GM21723 (cell line): Measurements from ENCODE around the gene TMEM147.

Experiments
- ATAC-seq: cut with Tn5 transposase; IDR thresholded peaks from one replicate; pipeline ENCODE4 v1.9.1; 2021; ENCODE audit warnings: mild to moderate bottlenecking, moderate library complexity; ENCODE audit not compliant: unreplicated experiment

The TMEM147 gene, protein sequence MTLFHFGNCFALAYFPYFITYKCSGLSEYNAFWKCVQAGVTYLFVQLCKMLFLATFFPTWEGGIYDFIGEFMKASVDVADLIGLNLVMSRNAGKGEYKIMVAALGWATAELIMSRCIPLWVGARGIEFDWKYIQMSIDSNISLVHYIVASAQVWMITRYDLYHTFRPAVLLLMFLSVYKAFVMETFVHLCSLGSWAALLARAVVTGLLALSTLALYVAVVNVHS

DNA sequence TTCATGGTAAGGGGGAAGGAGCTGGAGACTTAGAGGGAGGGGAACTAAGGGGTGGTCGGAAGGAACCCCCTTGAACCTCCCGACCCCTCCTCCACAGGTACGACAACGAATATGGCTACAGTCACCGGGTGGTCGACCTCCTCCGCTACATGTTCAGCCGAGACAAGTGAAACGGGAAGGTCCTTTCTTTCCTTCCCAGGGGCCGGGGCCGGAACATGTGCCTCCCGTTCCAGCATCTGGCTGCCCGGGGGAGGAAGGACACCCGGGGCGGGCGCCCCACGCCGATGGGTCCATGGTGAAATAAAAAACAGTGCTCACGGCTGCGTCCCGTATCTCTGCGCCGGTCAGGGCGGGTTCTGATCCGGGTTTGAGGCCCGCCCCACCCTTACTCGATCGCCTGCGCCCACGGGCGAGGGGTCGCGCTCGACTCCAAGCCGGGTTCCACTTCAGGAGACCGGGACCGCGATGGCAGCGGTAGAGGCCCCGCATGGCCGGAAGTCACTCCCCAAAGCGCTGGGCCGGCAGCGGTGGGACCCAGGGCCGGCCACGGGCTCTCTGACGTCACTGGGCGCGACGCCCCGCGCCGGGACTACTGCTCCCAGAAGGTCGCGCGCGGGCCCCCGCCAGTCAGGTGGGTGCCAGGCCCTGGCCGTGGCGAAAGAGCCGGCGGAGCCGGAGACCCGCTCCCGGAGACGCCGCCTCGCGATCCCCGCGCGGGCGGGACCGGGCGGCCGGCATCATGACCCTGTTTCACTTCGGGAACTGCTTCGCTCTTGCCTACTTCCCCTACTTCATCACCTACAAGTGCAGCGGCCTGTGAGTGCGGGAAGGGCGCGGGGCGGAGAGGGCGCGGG, at the start of gene TMEM147:
TMEM147 (plus strand) TSS at position 626 of the 854 bp plus-strand sequence; CDS start at position 740, 114 bp downstream.
- ATAC-seq: peak; percentile 78

DNA sequence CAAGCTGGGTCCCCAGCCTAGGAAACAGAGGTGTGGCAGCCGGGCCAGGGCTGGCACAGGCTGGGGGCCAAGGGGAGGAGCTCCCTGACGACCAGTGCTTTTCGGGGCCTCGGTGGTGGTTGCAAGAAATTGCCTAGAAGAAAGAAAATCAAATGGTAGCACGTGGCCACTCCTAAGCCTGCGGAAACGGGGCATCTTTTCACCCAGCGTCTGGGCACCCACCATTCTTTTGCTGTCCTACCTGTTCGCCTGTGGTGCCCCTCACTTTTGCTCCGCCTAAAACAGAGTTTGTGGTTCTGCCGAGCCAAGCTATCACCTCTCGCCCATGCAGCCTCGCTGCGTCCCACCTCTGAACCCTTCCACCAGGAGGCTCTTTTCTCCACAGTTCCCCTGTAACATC, 48.0 kb upstream of the TMEM147 start:
- no peak for ATAC-seq

DNA sequence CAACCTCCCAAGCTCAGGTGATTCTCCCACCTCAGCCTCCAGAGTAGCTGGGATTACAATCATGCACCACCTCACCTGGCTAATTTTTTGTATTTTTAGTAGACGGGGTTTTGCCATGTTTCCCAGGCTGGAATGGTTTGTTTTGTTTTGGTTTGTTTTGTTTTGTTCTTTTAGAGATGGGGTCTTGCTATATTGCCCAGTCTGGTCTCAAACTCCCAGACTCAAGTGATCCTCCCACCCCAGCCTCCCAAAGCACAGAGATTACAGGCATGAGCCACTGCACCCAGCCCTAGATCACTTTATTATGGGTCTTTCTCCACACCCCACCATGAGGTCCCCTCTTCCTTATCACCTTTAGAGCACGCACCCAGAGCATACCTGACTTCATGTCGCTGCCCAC, 47.2 kb upstream of the TMEM147 start:
- no peak for ATAC-seq

DNA sequence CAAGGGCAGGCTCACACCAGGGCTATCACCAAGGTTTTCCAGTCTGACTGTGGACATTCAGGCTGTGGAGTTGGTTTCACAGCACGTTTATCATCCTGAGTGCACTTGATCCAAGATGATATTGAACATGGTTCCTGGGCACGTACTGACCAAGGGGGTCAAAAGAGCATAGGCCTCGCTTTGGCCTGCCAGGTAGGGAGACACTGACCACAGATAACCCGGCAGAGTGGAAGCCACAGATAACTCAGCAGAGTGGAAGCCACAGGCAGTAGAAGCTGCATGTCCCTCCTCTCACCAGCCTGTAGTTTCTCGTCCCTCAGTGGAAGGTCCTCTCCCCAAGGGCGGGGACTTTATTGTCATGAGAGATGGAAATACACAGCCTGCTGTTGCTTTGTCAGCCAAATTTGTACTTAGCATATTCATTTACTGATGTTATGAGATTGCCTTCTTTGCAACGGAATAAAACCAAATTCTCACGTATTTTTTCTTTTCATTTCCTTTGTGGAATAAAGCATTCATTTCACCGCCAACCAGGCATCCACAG, 46.4 kb upstream of the TMEM147 start:
- no peak for ATAC-seq

DNA sequence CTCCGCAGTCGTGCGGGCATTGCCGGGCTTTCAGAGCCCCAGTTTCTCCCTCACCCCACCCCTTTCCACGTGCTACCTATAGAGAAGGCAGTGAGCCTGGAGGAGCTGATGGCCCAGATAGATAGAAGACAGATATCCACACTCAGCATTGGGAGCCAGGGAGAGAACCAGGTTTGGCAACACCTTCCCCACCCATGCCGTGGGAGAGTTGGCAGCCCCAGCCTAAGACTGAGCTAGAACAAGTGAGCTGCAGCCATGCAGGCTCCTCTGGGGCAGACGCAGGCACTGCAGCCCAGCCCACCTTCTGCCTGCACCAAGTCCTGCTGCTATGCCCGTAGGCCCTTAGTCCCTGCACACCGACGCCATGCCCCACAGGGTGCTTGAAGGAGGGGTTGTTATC, 44.8 kb upstream of the TMEM147 start:
- no peak for ATAC-seq

DNA sequence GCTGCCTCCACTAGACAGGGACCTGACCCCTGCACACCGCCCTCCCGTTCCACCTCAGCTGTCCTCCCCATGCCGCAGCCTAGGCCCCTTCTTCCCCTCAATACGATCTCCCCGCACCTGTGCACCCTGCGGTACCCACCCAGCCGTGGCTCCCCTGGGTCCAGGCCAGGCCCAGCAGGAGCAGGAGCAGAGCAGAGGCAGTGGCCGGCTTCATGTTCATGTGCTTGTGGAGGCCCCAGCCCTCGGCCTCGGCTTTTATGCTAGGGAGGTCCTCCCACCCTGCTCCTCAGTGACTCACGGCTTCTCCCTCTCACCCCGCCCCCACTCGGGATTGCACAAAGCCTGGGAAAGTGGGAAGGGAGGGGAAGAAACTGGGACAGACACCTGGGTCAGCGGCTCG, 43.7 kb upstream of the TMEM147 start:
- ATAC-seq: no peak

DNA sequence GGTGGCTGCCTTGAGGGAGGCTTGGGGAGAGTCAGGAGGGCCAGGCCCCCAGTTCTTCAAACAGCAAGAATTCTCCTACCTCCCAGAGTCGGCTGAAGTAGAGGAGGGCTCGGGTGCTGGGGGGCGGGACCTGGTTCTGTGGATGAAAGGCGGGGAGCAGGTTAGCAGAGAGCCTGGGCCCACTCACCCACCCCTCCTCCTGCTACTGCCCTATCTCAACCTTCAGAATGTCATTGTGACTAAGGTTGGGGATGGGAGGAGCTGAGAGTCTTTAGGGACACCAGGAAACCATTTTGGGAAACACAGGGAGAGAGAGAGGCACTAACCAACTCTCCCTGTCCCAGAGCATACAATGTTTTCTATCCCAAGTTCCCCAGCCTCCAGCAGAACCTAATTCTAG, 42.7 kb upstream of the TMEM147 start:
- ATAC-seq: no peak

DNA sequence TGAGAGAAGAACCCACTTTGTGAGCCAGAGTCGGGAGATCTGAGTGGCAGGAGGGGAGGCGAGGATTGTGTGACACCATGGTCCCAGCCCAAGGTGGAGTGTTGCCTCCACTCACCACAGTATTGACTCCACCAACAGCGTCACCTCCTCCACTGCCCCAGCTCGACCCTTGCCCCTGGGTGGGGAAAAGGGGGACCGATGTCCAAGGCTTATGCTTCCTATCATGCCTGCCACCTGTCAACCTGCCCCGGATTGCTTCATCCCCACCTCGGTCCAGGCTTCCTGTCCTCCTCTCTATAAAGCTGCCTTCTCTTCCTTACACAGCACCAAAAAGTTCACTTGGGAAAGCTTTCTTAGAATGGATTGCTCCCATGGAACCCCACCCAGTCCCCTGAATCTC, 39.4 kb upstream of the TMEM147 start:
- no peak for ATAC-seq

DNA sequence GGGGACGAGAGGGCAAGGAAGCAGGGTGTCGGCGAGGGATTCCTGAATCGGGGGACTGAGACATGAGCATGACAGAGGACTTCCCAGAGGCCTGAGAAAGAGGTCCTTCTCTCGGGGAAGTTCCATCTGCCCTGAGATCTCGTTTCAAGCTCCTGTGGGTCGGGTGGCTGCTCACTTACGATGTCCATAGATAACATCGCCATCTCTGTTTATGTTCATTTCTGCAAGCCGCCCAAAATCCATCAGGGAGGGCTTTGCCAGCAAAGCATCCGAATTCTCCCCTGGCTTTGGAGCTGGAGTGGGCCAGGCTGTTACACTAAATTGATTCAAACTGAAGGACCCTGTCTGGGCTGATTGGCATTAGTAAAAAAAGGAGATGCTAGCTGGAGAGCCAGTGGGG, 37.9 kb upstream of the TMEM147 start:
- no peak for ATAC-seq

DNA sequence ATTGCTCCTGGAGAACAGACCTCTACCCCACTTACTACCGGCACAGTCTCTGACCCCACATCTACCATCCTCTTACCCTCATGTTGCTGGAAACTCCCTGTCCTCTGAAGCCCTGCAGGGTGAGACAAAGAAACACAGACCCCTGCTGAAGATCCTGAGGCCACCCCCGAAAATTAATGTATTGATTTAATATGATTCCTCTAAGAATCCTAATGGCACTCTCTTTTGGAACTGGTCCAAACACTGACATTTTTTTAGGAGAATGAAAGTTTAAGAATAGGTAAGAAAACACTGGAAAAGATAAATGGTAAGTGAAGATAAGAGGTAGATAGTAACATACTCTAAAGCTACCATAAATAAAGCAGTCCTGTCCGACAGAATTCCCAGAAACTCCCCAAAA, 37.3 kb upstream of the TMEM147 start:
- no peak for ATAC-seq

DNA sequence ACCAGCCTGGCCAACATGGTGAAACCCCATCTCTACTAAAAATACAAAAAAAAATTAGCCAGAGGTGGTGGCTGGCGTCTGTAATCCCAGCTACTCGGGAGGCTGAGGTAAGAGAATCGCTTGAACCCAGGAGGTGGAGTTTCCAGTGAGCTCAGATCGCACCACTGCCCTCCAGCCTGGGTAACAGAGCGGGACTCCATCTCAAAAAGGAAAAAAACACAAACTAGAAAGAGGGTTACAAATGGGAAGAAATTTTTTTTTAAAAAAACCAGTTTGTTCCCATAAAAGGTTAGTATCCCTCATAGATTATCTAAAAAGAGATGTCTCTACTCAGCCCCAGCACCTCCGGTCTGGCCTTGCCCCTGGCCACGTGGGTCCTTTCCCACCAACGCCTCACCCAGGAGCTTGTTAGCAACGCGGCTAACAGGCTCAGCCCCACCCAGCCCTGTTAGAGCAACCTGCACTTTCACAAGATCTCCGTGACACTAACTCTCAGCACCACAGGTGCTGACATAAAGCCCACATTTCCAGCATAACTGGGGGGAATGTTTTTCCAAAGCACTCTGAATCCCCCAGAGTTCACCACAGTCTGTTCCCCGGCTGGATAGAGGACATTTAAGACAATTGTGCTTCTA, 36.3 kb upstream of the TMEM147 start:
- no peak for ATAC-seq

DNA sequence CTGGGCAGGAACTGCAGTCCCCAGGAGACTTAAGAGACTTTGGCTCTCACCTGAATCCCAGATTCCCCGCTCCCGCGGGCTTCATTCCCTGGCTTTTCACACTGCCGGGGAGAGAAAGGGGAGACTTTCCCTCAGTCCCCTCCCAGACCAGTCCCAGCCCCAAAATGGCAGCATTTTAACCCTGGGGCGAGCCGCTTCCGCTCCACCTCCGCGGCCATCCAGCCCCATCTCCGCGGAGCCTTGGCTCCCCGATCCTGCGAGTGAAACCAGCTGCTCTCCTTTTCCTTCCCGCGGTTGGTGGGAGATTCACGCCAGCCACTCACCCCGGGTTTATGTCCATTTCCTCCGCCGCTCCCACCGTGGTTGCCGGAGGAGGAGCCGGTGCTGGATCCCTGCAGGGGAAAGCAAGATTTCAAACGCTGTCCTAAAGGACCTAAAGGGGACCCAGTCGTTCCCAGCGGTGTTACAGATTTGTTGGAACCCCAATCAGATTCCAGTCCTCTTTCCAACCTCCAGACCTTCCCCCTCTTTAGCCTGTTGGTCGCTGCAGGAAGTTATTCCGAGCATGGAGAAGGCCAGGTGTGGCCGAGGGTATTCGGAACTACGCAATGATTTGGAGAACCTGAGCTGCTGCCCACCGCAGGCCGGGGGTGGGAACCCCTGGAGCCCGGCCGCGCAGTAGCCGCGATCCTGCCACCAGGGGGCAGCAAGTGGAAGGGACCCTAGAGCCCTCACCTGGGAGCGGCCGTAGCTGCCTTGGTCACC, 35.4 kb upstream of the TMEM147 start:
- ATAC-seq: no peak

DNA sequence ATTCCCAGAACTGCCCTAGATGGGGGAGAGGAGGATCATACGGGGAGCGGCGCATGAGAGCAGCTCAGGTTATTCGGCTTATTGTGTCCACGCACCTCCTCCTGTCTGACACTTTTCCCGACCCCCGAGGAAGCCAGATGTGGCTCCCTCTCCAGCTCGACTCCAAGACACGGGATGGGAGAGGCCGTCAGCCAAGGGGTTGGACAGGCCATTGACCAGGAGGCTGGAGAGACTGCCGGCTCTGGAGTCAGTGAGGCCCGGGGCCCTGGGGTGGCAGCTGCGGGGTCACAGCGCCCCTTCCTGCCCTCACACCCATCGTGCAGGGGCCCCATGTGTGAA, 34.8 kb upstream of the TMEM147 start:
- ATAC-seq: no peak

DNA sequence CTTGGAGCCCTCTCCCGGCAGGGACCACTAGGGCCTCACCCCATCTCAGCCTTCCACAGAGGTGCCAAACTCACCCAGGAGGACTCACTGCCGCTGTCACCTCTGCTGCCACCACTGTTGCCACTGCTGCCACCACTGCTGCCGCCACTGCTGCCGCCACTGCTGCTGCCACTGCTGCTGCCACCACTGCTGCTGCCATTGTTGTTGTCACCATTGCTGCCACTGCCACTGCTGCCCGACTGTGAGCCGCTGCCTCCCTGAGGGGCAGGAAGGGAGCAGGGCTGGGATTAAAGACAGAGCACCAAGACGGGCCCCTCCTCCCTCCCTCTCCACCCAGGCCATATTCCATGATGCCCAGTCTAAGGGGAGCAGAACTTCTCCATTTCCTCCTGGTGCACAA, 34.1 kb upstream of the TMEM147 start:
- ATAC-seq: no peak

DNA sequence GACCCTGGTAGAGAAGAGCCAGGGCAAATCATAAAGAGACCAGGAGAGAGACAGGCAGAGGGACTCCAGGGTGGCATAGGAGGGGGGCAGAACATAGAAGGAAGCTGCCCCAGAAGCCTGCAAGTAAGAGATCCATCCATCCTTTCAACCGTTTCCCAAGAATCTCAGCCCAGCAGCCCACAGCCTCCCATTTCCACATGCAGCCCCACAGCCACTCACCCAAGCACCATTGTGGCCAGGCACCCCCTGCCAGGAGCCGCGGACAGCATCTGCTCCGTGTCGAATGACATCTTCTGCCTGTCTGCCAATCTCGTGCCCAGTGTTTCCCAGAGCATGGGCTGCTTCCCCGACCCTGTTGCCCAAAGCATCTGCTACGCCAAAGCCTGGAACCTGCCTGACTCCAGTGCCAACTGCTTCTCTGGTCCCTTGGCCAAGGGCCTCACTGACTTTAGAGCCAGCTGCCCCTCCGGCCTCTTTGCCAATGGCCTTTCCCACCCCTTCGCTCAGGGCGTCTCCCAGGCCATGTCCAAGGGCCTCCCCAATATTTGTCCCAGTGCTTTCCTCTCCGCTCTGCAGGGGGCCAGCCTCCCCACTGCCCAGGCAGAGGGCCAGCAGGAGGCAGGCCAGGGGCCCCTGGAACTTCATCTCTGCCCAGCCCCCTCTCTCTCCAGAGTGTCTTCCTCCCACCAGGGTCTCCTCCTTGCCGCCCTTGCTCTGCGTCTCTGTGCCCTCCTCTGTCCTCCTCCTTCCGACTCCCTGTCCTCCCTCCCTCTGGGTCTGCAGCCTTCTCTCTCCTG, 32.4 kb upstream of the TMEM147 start:
- ATAC-seq: no peak

DNA sequence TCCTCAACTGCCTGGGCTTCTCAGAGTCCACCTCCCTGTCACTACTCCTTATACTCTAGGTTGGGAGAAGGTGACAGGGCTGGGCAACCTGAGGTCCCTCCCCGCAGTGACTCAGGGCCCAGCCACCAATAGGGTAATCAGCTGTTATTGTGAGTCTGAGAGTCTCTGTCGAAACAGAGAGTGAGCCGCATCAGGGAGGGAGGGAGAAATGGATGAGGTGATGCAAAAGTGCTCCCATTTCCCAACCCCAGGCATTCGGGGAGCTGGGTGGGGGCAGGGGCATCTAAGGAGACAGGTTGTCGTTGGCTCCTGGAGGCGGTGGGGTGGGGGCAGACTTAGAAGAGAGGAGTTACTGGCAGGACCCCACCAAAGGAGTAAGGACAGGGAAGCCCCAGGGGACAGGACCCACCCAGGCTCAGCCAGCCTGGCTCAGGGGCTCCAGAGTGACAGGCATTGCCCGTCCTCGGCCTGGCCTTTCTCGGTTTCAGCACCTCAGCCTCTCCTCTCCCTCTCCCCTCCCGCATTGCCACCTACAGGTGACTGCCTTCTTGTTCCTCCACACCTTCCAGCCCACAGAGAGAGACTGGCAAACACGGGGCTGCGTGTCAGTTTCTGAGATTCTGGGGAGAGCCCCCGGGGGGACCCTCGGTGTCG, 31.7 kb upstream of the TMEM147 start, which contains the start of gene DMKN:
DMKN (minus strand) TSS at position 22 of the 654 bp plus-strand sequence. CDS start 174 bp downstream, outside the sequence.
- ATAC-seq: no peak

DNA sequence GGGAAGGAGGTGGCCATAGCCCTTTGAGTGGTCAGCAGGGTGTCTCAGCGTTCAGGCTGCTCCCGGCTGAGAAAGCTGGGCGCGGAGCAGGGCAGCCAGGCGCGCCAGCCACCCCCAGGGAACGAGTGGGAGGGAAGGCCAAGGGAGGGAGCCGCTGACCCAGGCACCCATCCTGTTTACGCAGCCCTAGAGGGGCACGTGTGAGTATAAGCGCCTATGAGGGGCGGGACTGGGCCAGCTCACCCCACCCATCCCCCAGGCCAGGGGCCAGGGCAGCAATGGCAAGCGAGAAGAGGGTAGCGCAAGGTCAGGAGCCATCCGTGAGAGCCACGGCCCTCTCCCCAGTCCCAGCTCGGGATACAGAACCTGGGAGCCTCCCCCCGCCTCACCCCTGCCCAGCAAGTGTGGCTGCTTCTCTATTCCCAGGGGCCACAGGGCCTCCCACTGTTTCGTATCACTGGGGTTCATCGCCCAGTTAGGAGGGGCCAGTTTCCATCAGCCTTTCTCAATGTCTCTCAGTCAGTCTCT, 31.1 kb upstream of the TMEM147 start:
- ATAC-seq: no peak

DNA sequence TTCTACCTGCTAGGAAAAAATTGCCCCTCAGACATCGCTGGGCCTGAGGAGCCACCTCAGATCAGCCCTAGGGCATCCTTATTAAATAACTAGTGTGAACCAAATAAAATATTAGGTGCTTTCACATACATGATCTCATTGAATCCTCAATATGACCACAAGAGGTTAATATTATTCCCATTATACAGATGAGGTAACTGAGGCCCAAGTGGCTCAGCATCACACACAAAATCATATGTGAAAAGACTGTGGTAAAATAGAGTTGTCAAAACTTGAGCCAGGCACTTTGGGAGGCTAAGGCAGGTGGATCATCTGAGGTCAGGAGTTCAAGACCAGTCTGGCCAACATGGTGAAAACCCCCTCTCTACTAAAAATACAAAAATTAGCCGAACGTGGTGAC, 29.1 kb upstream of the TMEM147 start:
- no peak for ATAC-seq

DNA sequence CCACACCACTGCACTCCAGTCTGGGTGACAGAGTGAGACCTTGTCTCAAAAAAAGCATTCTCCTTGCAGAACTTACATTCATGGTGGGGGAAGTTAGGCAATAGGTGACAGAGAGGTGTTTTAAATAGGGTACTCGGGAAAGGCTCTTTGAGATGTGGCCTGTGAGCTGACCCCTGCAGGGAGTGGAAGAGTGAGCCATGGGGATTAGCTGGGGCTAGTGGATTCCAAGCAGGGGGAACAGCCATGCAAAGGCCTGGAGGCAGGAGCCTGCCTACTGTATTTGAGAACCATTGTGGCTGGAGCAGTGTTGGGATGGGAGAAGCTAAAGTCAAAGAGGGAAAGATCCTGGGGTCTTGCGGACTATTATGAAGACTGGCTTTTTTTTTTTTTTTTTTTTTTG, 28.1 kb upstream of the TMEM147 start:
- ATAC-seq: no peak
